GM19240 (cell line): ENCODE measurements around the gene MCM10.
A peak's percentile ranks its signal among the peaks of the same experiment; 100 is the strongest.

Experiments
- DNase-seq: peaks from one replicate; pipeline ENCODE4 v3.0.0; 2011; ENCODE audit warnings: low spot score; ENCODE audit not compliant: insufficient read length

The MCM10 gene

DNA sequence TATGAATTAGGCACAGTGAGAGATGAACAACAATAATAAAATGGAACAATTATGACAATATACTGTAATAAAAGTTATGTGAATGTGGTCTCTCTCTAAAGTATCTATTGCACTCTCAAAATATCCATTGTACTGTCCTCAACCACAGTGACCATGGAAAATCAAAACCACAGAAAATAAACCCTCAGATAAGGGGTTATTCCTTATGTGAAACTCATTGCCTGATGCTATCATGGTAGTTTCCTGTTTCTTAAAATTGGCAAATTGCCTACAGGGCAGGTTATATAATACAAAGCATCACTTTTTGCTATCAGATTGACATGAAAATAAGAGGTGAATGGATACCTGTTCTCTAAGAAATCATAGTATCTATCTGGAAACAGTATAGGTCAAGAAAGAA lies 3.8 kb downstream of the MCM10 start:
- DNase-seq = no peak

DNA sequence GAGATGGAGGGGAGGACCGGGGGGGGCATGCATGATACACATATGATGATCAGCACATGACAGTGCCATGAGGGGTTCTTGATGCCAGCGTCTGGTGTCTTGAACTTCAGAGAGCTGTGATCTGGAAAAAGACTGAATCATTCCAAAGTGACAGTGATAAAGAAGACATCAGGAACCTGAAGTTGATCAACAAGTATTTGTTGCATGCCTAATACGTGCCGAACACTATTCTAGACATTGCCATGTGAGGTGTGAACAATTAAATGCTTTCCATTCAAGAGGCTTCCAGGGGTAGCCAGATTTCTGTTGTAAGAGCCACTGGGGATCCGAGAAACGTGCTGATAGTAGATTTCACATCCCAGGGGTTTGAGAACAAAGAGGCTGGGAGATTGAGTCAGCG lies 6.2 kb downstream of the MCM10 start:
- no peak for DNase-seq

DNA sequence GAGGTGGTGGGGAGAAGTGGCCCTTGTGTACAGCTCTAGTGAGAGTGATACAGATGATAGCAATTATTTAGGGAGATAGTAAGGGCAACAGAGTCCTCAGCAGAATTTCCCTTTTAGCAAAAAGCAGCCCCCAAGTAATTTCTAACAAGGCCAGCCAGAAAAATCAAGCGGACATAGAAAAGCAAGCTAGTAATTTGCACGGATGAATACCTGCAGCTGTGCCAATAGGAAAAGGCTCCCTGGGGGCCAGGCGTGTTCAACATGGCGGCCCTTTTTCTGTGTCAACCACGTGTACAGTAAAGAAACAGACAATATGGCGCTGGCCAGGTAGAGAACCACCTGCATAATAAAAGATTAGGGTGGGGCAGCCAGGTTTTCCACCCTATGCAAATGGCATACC lies 7.4 kb downstream of the MCM10 start:
- no peak for DNase-seq

DNA sequence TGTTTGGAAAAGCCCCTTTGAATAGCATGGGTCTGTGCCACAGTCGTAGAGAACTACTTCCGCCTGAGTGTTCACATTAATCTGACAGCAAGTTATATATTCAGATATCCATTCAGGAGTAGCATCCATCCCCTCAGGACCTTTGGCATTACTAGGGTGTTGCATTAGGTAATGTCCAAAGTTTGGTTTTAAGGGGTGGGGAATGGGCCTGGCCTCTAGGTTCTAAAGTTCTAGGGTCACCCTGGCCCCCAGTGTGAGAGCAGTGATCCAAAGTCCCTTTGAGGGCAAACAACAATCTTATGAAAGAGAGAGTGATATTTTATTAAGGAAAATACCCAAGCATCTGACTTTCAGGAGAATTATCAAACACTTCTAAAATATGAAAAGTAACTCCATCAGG lies 12.3 kb downstream of the MCM10 start:
- DNase-seq = no peak

DNA sequence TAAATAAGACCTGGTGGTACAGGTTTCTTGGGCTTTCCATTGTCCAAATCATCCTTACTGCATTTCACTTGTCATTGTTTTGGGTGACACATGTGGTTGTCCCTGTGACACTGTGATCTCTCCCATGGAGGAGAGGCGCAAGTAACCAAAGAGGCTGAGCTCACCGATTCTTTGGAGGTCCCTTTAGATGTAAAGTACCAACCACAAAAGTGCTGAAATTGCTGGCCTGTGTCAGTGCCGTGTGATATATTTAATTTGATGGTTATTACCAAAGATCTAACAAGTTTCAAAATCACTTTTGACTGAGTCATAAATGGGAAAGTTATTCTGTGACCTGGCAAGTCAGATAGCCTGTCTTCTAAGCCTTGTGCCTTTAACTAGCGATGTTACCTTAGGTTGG lies 19.4 kb downstream of the MCM10 start:
- DNase-seq = no peak

DNA sequence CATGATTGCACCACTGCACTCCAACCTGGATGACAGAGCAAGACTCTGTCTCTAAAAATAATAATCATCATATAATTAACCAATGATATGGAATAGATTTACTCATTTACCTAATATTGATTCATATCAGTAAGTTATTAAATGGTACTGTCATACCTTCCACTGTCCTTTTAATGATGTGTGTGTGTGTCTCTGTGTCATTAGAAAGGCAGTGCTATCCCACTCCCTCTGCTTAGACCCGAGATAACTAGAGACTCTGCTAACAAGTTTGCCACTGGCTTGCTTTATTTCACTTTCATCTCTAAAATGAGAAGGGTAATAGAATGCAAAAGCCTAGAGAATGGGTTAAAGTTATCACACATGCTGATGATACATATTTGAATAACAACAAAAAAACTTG lies 21.1 kb downstream of the MCM10 start:
- DNase-seq = no peak

DNA sequence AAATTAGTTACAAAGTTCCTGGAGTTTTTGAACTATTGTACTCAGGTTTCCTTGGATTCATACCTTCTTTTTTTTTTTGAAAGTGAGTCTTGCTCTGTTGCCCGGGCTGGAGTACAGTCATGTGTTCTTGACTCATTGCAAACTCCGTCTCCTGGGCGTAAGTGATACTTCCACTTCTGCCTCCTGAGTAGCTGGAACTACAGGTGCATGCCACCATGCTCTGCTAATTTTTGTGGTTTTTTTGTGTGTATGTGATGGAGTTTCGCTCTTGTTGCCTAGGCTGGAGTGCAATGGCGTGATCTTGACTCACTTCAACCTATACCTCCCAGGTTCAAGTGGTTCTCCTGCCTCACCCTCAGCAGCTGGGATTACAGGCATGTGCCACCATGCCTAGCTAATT lies 22.3 kb downstream of the MCM10 start:
- no peak for DNase-seq

DNA sequence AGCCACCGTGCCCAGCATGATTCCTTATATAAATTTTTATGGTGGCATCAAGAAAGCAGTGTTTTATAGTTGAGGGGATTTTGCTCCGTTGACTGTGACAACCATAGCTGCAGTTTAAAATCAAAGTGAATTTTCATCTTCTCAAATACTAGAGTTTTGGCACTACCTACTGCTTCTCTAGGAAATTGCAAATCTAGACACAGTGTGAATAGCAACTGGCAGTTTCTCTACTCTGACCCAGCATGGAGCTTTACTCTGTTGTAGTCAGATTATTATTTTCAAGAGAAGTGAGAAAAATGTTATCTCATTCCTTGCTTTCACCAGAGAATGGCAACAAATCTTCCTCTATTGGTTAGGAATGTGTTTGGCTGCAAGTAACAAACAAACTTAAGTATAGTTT lies 22.9 kb downstream of the MCM10 start:
- DNase-seq = no peak

DNA sequence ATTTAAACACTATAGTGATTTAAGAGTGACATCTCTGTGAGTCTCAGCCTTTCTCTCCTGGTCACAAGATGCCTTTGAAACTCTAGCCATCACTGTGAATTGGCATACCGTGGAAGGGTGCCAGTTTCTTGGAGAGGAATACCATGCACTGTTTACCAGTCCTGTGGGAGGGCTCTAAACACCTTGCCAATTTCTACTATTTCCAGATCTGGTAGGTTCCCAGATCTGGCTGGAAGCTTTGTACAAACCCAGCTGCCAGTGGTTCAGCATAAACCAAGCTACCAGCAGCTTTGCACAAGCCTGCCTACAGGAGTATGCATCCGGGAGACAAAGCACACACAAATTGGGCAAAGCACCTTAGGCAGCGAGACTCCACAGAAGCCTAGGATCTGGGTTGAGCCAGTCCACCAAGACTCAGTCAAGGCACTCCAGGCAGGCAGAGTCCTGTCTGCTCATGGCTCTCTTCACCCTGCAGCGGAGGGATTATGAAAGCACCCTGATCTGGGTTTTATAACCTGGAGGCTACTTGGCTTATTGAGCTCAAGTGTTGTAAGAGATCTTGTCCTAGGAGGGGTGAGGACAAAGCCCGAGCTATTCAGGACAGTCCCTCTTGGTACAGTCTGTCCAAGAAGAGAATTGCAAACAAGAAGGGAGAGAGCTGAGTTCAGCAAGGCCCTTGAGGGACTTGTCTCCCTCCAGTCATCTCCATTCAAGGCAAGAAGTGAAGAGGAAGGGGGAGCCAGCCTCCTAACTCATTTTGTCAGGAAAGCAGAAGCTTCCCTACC lies 23.6 kb downstream of the MCM10 start:
- no peak for DNase-seq

DNA sequence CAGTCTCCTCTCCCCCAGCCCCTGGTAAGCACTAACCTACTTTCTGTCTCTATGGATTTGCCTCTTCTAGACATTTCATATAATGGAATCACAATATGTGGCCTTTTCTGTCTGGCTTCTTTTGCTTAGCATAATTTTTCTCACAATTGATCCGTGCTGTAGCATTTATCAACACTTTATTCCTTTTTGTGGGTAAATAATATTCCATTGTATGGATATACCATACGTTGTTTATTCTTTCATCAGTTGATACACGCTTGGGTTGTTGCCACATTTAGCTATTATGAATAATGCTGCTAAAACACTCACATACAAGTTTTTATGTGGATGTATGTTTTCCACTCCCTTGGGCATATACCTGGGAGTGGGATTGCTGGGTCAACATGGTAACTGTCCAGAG lies 25.8 kb downstream of the MCM10 start:
- DNase-seq = no peak

DNA sequence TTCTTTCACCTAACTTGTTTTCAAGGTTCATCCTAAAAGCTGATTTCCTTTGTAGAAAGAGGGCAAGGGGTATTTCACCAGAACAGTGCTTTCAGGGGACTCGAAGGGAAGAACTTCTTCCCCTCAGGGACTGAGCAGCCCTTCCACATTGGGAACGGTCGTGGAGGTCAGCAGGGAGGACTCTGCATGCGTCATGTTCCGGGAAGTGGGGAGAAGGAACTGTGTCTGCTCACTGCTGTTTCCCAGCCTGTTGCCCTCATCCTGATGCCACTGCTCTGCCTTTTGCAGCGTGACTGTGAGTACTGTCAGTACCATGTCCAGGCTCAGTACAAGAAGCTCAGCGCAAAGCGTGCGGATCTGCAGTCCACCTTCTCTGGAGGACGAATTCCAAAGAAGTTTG lies 27.2 kb downstream of the MCM10 start:
- DNase-seq = no peak

DNA sequence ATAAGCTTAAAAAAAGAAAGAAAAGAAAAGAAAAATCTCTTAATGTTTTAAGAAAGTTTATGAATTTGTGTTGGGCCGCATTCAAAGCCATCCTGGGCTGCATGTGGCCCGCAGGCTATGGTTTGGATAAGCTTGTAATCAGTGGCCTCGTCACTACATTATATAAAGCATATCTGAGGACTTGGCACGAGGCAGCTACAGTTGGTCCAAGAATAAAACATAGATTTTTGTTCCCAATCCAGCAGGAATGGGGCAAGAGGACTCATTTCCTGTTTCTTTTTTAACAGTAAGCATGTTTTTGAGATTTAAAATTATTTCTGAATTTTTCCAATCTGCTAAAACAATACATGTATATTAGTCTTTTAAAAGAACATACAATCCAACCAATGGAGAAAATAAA lies 28.6 kb downstream of the MCM10 start:
- DNase-seq = no peak

DNA sequence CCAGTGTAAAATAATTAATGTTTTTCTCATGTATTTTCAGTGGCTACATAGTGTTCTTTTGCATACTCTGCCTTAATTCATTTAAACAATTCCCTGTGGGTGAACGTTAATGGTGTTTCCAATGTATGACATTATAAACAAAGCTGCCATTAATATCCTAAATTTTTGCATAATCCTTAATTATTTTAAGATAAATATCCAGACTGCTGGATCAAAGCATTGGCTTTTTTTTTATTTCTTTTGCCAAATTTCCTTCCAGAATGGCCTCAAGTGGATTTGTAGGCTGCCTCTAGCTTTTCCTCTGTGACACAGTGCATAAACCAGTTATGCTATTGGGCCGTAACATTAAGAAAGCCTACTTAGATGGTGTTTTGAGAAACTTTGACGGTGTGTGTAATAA lies 29.5 kb downstream of the MCM10 start:
- DNase-seq = no peak

DNA sequence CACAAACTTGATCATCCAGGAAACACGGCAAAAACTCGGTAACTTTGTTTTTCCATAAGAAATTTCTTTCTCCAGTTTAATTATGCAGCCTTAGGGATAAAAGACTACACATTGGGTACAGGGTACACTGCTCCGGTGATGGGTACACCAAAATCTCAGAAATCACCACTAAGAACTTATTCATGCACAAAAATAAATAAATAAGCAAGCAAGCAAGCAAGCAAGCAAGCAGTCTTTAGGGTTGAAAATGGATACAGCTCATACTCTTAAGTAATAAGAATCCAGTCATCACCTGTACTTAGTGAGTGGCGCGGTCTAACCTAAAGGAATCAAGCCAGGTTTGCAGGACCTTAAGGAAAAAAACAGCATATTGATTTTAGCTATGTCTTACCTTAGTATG lies 30.0 kb downstream of the MCM10 start:
- no peak for DNase-seq

DNA sequence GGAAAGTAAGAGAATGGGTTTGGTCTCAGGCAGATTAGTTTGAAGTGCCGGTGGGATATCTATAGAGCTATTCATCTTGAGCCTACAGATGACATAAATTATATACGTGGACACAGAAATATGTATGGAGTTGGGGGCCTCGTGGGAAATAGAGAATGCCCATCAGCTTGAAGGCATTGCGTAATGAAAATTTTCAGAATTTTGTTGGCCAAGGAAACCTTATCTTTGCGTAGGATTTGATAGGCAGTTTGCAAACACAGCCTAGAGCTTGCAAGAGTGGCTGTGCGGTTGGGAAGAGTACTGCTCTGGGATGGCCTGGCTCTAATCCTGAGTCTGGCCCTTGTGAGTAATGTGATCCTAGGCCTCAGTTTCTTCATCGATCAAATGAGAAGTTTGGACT lies 32.3 kb downstream of the MCM10 start:
- no peak for DNase-seq

DNA sequence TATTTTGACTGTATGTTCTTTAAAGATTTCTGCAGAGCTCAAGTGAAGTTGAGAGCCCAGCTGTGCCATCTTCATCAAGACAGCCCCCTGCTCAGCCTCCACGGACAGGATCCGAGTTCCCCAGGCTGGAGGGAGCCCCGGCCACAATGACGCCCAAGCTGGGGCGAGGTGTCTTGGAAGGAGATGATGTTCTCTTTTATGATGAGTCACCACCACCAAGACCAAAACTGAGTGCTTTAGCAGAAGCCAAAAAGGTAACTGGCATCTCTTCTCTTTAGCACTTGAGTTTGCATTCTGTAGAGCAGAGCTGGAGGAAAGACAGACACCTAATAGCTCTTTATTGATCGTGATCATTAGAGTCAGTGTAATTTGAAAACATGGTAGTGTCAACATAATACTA lies 33.7 kb downstream of the MCM10 start:
- DNase-seq = no peak

DNA sequence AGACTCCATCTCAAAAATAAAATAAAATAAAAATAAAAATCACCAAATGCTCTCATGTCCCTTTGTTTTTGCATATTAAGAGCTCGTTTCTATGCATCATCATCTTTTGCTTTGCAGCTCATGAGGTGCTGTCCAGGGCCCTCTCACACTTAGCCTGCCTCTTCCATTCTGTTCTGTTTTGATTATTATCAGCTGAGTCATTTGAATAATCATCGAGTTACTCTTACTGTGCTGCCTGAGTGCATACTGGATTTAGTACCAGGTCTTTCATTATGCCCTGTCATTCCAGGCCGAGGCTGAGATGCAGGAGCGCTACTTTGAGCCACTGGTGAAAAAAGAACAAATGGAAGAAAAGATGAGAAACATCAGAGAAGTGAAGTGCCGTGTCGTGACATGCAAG lies 39.8 kb downstream of the MCM10 start:
- DNase-seq = no peak

DNA sequence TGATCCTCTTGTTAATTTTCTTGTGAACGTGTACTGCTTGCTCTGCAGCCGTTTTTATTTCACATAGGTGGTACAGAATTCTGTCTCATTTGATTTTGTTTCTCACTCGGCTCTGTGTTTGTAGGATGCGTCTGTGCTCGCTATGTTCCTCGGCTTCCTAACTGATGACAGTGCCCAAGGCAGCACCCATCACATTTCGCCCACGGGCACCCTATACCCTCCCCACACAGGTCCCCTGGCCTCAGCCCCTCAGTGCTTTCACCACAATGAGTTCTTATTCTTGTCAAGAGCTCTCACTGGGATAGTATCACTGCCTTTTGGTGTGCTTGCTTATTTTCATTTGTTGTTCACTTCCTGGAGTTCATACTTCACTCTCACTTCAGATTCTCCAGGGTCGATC lies 44.7 kb downstream of the MCM10 start:
- DNase-seq = no peak

DNA sequence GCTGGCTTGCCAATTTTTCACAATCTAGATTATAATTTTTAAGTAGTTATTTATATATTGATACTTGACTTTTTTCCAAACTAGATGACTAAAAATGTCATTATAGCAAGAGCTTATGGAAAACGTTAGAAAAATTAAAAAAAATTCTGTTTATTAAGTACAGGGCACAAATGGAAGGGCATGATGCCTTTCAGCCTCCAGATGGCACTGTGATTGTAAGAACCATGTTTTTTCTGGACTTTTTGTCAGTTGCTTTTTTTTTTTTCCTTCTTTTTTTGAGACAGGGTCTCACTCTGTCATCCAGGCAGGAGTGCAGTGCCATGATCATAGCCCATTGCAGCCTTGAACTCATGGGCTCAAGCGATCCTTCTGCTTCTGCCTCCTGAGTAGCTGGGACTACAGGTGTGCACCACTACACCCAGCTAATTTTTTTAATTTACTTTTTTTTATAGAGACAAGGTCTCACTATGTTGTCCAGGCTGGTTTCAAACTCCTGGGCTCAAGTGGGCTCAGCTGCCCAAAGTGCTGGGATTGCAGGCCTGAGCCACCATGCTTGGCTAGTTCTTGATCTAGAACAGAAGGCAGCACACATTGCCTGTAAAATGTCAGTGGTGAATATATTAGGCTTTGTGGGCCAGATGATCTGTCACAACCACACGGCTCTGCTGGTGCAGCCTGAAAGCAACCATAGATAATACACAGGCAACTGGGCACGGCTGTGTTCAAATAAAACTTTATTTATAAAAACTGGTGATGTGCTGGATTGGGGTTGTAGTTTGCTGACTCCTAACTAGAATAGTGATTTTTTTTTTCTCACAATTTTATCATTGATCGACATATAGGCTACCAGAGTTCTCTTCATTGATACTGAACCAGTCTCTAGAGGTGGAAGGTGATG lies 45.4 kb downstream of the MCM10 start:
- DNase-seq = no peak

DNA sequence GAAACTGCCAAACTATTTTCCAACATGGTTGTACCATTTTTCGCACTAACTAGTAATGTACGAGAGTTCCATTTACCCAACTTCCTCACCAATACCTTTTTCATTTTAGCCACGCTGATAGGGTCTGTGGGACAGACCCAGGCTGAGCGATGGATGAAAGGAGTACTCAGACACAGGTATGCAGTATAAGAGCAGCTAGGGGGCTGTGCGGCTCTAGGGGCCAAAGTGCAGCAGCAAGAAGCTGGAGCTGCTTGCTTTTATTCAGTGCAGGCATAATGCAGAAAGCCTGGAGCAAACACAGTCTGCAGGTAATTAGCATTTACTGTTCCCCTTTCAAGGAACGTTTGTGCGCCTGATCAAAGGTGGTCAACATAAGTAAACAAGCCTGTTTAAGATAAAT lies 51.8 kb downstream of the MCM10 start:
- no peak for DNase-seq

DNA sequence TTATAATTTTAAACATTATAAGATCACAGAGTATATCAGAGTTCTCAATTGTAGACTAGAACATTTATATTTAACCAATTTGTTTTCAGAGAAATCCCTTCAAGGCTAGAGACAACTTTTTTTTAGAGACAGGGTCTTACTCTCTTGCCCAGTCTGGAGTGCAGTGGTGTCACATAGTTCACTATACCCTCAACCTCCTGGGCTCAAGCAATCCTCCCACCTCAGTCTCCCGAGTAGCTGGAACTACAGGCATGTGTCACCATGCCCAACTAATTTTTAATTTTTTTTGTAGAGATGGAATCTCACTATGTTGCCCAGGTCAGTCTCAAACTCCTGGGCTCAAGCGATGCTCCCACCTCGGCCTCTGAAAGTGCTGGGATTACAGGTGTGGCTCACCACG lies 57.5 kb downstream of the MCM10 start:
- DNase-seq = no peak

DNA sequence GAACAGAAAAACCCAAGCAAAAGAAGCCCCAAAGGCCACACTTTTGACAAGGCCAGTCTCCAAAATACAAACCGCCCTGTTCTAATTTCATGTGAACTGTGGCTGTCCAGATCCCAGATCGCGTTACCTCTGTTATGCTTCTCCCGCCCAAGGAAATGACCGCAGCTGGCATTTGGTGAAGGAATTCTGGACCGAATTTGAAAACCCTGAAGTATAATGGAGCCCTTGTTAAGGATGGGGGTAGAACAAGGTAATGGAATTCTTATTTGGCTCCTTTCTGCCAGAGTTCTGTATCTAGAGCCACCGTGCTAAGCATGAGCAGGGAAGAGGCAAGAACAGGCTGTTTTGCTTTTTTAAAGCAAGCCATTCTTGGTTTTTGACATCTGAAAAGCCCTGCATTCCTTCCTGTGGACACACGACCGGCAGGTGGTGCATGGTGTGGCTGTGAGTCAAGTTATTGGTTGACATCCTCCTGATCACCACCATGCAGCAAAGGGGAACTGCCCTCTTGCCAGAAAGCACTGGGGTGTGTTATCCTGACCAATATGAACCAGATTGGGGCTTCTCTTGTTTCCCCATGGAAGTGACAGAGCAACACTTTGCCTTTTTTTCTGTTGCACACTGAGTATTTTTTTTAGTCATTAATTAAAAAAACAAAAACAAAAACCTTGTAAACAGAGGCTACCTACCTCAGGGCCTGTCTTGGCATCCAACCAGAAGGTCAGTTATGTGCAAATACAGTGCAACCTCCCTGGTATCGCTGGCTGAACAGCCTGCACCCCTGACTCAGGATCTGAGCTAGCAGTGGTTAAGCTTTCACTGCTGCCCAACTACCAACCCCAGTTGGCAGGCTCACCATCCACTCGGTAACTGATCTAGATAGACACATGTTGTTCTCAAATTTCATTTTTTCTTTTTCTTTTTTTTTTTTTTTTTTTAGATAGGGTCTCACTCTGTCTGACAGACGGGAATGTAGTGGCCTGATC lies 58.6 kb downstream of the MCM10 start:
- DNase-seq = peak; percentile 49
